A673 (cell line): ENCODE measurements around the gene ATP2A3. TPM values are rescaled to one million over a fixed set of nuclear protein-coding genes. Genes with fewer than 3 reads are reported as not detected.

Source experiments
- BruUV-seq: library from RNA; stranded (reverse); fragments of 400-500 nt; replicated peaks from 2 replicates; lab custom pipeline; 2021; lab: Mats Ljungman, UMichigan
- CTCF ChIA-PET: fragments of 300-600 bp; sonication (Branson Sonifier 250); formaldehyde crosslinking; loops from one replicate; lab custom pipeline; 2022; ENCODE audit warnings: antibody characterized with exemption; lab: Charles Lee
- POLR2A ChIA-PET: fragments of 300-600 bp; sonication (Branson Sonifier 250); formaldehyde crosslinking; loops from one replicate; lab custom pipeline; 2022; ENCODE audit warnings: antibody characterized with exemption; ENCODE audit not compliant: low non-redundant PET; lab: Charles Lee
- DNase-seq: peaks from one replicate; pipeline ENCODE4 v3.0.0-alpha.2; 2015; ENCODE audit warnings: low spot score
- H3K27ac ChIP-seq: fragments of 200-600 bp; sonication (generic); 2 replicates; pipeline ENCODE4 v1.5.1; 2016; ENCODE audit warnings: mixed run types, low read depth, mild to moderate bottlenecking, mixed read lengths, antibody characterized with exemption, low read length; ENCODE audit not compliant: poor library complexity, severe bottlenecking
- H3K27me3 ChIP-seq: fragments of 200-600 bp; sonication (generic); replicated peaks from 2 replicates; pipeline ENCODE4 v1.6.1; 2017; ENCODE audit warnings: mixed run types, low read depth, mild to moderate bottlenecking, mixed read lengths, antibody characterized with exemption, low read length; ENCODE audit not compliant: insufficient read depth, poor library complexity
- H3K36me3 ChIP-seq: fragments of 200-600 bp; sonication (generic); 2 replicates; pipeline ENCODE4 v1.6.1; 2016; ENCODE audit warnings: mixed run types, mild to moderate bottlenecking, mixed read lengths, antibody characterized with exemption, low read length; ENCODE audit not compliant: insufficient read depth, poor library complexity, severe bottlenecking
- H3K4me1 ChIP-seq: fragments of 200-600 bp; sonication (generic); 2 replicates; pipeline ENCODE4 v1.6.1; 2017; ENCODE audit warnings: mixed run types, mild to moderate bottlenecking, mixed read lengths, antibody characterized with exemption, low read length; ENCODE audit not compliant: insufficient read depth, poor library complexity, severe bottlenecking
- H3K4me3 ChIP-seq: fragments of 200-600 bp; sonication (generic); 2 replicates; pipeline ENCODE4 v1.5.1; 2016; ENCODE audit warnings: low read depth, mixed run types, mild to moderate bottlenecking, mixed read lengths, low read length; ENCODE audit not compliant: poor library complexity, severe bottlenecking
- H3K9me3 ChIP-seq: fragments of 200-600 bp; sonication (generic); 2 replicates; pipeline ENCODE4 v1.6.1; 2016; ENCODE audit warnings: mixed run types, low read depth, mild to moderate bottlenecking, mixed read lengths, antibody characterized with exemption, low read length; ENCODE audit not compliant: poor library complexity, severe bottlenecking
- CTCF ChIP-seq: fragments of 300-800, 200-600 bp; sonication (generic); conservative IDR thresholded peaks from 2 replicates; pipeline ENCODE4 v1.5.1; 2017; ENCODE audit warnings: low read depth, mild to moderate bottlenecking, antibody characterized with exemption, low read length, moderate library complexity, mixed read lengths
- EZH2 ChIP-seq: fragments of 200-600 bp; sonication (generic); IDR thresholded peaks from 2 replicates; pipeline ENCODE4 v1.6.1; 2017; ENCODE audit warnings: borderline replicate concordance, low read depth, mild to moderate bottlenecking, mixed read lengths, antibody characterized with exemption, low read length; ENCODE audit not compliant: poor library complexity, severe bottlenecking
- intact Hi-C: fragments of 100-400 bp; cut with micrococcal nuclease; formaldehyde crosslinking; loops from one replicate; pipeline ENCODE4 v1.10.0; 2022; ENCODE audit not compliant: unreplicated experiment
- total RNA-seq: library from RNA; stranded (reverse); gene quantifications from 2 replicates; pipeline ENCODE4 v1.2.3, GENCODE V29; 2021

ATP2A3 gene
- total RNA-seq, 1 experiment from 2014 or later: 0.17 TPM

DNA sequence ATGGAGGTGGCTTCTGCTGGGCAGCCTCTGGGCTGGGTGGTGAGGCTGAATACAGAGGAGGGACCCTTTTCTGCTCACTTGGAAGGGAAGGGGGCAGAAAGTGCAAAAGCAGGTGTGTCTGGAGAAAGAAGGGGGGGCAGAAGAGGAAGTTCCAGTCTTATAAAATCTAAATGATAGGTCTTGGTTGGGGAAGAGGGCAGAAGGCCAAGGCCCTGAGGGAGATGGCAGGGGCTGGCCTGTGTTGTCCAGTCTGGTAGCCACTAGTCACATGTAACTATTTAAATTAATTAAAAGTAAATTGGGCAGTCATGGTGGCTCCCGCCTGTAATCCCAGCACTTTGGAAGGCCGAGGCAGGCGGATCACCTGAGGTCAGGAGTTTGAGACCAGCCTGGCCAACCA lies 68.9 kb downstream of the ATP2A3 start:
- Histone ChIP-seq H3K9me3 (no peaks in the 10 kb centered on the region), H3K36me3 (no peaks in the 10 kb centered on the region), H3K27me3 (no peaks in the 10 kb centered on the region), H3K27ac (no peak overlapping the region), H3K4me3 (no peak overlapping the region), H3K4me1 (peaks cover 24% of the 10 kb centered on the region)
- no peak for DNase-seq
- no peak for TF ChIP-seq CTCF
- TF ChIP-seq EZH2: no peak
- BruUV-seq: no TSS peak
- intact Hi-C loops: no loop called here
- ChIA-PET CTCF (no interaction called here), POLR2A (no interaction called here)

GRCh38 chr17:3894911-3895343 lies 69.3 kb downstream of the ATP2A3 start:
- Histone ChIP-seq H3K4me3 (no peak overlapping the region), H3K27me3 (no peaks in the 10 kb centered on the region), H3K36me3 (no peaks in the 10 kb centered on the region), H3K9me3 (no peaks in the 10 kb centered on the region), H3K4me1 (peaks cover 29% of the 10 kb centered on the region), H3K27ac (no peak overlapping the region)
- intact Hi-C loops: no loop called here
- BruUV-seq: no TSS peak
- no peak for TF ChIP-seq EZH2
- TF ChIP-seq CTCF: no peak
- DNase-seq: no peak
- CTCF ChIA-PET: no interaction called here
- POLR2A ChIA-PET: no interaction called here

- DNase-seq: no peak
- TF ChIP-seq CTCF (no peak), EZH2 (no peak)
- POLR2A ChIA-PET: interaction anchor here (0.5 kb wide), 1 partner anchor 9 kb away, joined by 3 read pairs; no protein-coding TSS in a partner anchor
- BruUV-seq: no TSS peak
- H3K4me1 ChIP-seq: peaks cover 36% of the 10 kb centered on the region
- H3K4me3 ChIP-seq: no peak overlapping the region
- H3K27me3 ChIP-seq: no peaks in the 10 kb centered on the region
- no peaks in the 10 kb centered on the region for H3K9me3 ChIP-seq
- no peak overlapping the region for H3K27ac ChIP-seq
- H3K36me3 ChIP-seq: no peaks in the 10 kb centered on the region
- intact Hi-C loops: no loop called here
- CTCF ChIA-PET: no interaction called here
Measured at GRCh38 chr17:3894188-3894587, 70.0 kb downstream of the ATP2A3 start.
